ENCODE measurements around the gene POLDIP3.
"Not testable (repeated sequence)": the region's sequence is repeated elsewhere in the genome, so short reads cannot be mapped to it uniquely, and the experiment has no call there.

POLDIP3 gene

GRCh38 chr22:42577623-42578240 is 37.0 kb downstream of the POLDIP3 start:
- H3K4me1 ChIP-seq (ENCODE audit: insufficient read depth, low read length): no peaks in the 10 kb centered on the region
- peaks cover 7% of the 10 kb centered on the region for H3K36me3 ChIP-seq (ENCODE audit: insufficient read depth, low read length)
- no peak overlapping the region for H3K9ac ChIP-seq (ENCODE audit: low read depth, low read length)
- H3K9me3 ChIP-seq (ENCODE audit: control insufficient read depth, insufficient read depth, low read length): no peaks in the 10 kb centered on the region

- not testable (repeated sequence) for H3K9ac ChIP-seq (ENCODE audit: low read depth, low read length); H3K36me3 ChIP-seq (ENCODE audit: insufficient read depth, low read length); H3K9me3 ChIP-seq (ENCODE audit: control insufficient read depth, insufficient read depth, low read length); H3K4me1 ChIP-seq (ENCODE audit: insufficient read depth, low read length)
These were observed 37.5 kb downstream of the POLDIP3 start for GRCh38 chr22:42577141-42577540.

GRCh38 chr22:42575996-42576574 is 38.6 kb downstream of the POLDIP3 start:
- H3K36me3 ChIP-seq (ENCODE audit: insufficient read depth, low read length); H3K9ac ChIP-seq (ENCODE audit: low read depth, low read length); H3K9me3 ChIP-seq (ENCODE audit: control insufficient read depth, insufficient read depth, low read length); H3K4me1 ChIP-seq (ENCODE audit: insufficient read depth, low read length): not testable (repeated sequence)

- not testable (repeated sequence) for H3K9ac ChIP-seq (ENCODE audit: low read depth, low read length); H3K36me3 ChIP-seq (ENCODE audit: insufficient read depth, low read length); H3K4me1 ChIP-seq (ENCODE audit: insufficient read depth, low read length); H3K9me3 ChIP-seq (ENCODE audit: control insufficient read depth, insufficient read depth, low read length)
These were observed 40.2 kb downstream of the POLDIP3 start for GRCh38 chr22:42574468-42574867.

- H3K9me3 ChIP-seq (ENCODE audit: control insufficient read depth, insufficient read depth, low read length); H3K4me1 ChIP-seq (ENCODE audit: insufficient read depth, low read length); H3K9ac ChIP-seq (ENCODE audit: low read depth, low read length); H3K36me3 ChIP-seq (ENCODE audit: insufficient read depth, low read length): not testable (repeated sequence)
These were observed 40.6 kb downstream of the POLDIP3 start for GRCh38 chr22:42574046-42574445.

GRCh38 chr22:42571068-42571467 is 43.6 kb downstream of the POLDIP3 start:
- not testable (repeated sequence) for H3K9me3 ChIP-seq (ENCODE audit: control insufficient read depth, insufficient read depth, low read length); H3K9ac ChIP-seq (ENCODE audit: low read depth, low read length); H3K4me1 ChIP-seq (ENCODE audit: insufficient read depth, low read length); H3K36me3 ChIP-seq (ENCODE audit: insufficient read depth, low read length)

GRCh38 chr22:42570580-42570979 is 44.1 kb downstream of the POLDIP3 start:
- not testable (repeated sequence) for H3K36me3 ChIP-seq (ENCODE audit: insufficient read depth, low read length); H3K4me1 ChIP-seq (ENCODE audit: insufficient read depth, low read length); H3K9ac ChIP-seq (ENCODE audit: low read depth, low read length); H3K9me3 ChIP-seq (ENCODE audit: control insufficient read depth, insufficient read depth, low read length)

GRCh38 chr22:42567950-42568349 is 46.7 kb downstream of the POLDIP3 start:
- H3K9me3 ChIP-seq (ENCODE audit: control insufficient read depth, insufficient read depth, low read length); H3K36me3 ChIP-seq (ENCODE audit: insufficient read depth, low read length); H3K9ac ChIP-seq (ENCODE audit: low read depth, low read length); H3K4me1 ChIP-seq (ENCODE audit: insufficient read depth, low read length): not testable (repeated sequence)

GRCh38 chr22:42565956-42566355 is 48.7 kb downstream of the POLDIP3 start:
- Histone ChIP-seq H3K36me3 (ENCODE audit: insufficient read depth, low read length) (no peaks in the 10 kb centered on the region), H3K9me3 (ENCODE audit: control insufficient read depth, insufficient read depth, low read length) (no peaks in the 10 kb centered on the region), H3K4me1 (ENCODE audit: insufficient read depth, low read length) (peaks cover 7% of the 10 kb centered on the region), H3K9ac (ENCODE audit: low read depth, low read length) (no peak overlapping the region)

GRCh38 chr22:42564699-42565098 is 50.0 kb downstream of the POLDIP3 start:
- no peaks in the 10 kb centered on the region for H3K9me3 ChIP-seq (ENCODE audit: control insufficient read depth, insufficient read depth, low read length)
- no peak overlapping the region for H3K9ac ChIP-seq (ENCODE audit: low read depth, low read length)
- H3K4me1 ChIP-seq (ENCODE audit: insufficient read depth, low read length): peaks cover 7% of the 10 kb centered on the region
- no peaks in the 10 kb centered on the region for H3K36me3 ChIP-seq (ENCODE audit: insufficient read depth, low read length)

- not testable (repeated sequence) for H3K9ac ChIP-seq (ENCODE audit: low read depth, low read length); H3K36me3 ChIP-seq (ENCODE audit: insufficient read depth, low read length); H3K4me1 ChIP-seq (ENCODE audit: insufficient read depth, low read length); H3K9me3 ChIP-seq (ENCODE audit: control insufficient read depth, insufficient read depth, low read length)
These were observed 50.7 kb downstream of the POLDIP3 start for GRCh38 chr22:42563943-42564342.

- no peaks in the 10 kb centered on the region for H3K36me3 ChIP-seq (ENCODE audit: insufficient read depth, low read length)
- H3K4me1 ChIP-seq (ENCODE audit: insufficient read depth, low read length): peaks cover 7% of the 10 kb centered on the region
- no peak overlapping the region for H3K9ac ChIP-seq (ENCODE audit: low read depth, low read length)
- H3K9me3 ChIP-seq (ENCODE audit: control insufficient read depth, insufficient read depth, low read length): no peaks in the 10 kb centered on the region
These were observed 52.0 kb downstream of the POLDIP3 start for GRCh38 chr22:42562684-42563083.

GRCh38 chr22:42562279-42562678 is 52.4 kb downstream of the POLDIP3 start:
- Histone ChIP-seq H3K4me1 (ENCODE audit: insufficient read depth, low read length) (peaks cover 7% of the 10 kb centered on the region), H3K9ac (ENCODE audit: low read depth, low read length) (no peak overlapping the region), H3K36me3 (ENCODE audit: insufficient read depth, low read length) (no peaks in the 10 kb centered on the region), H3K9me3 (ENCODE audit: control insufficient read depth, insufficient read depth, low read length) (no peaks in the 10 kb centered on the region)

- Histone ChIP-seq H3K36me3 (ENCODE audit: insufficient read depth, low read length) (no peaks in the 10 kb centered on the region), H3K9me3 (ENCODE audit: control insufficient read depth, insufficient read depth, low read length) (no peaks in the 10 kb centered on the region), H3K4me1 (ENCODE audit: insufficient read depth, low read length) (peaks cover 7% of the 10 kb centered on the region), H3K9ac (ENCODE audit: low read depth, low read length) (no peak overlapping the region)
These were observed 52.8 kb downstream of the POLDIP3 start for GRCh38 chr22:42561856-42562255.

GRCh38 chr22:42560781-42561180 is 53.9 kb downstream of the POLDIP3 start:
- Histone ChIP-seq H3K9me3 (ENCODE audit: control insufficient read depth, insufficient read depth, low read length) (no peaks in the 10 kb centered on the region), H3K4me1 (ENCODE audit: insufficient read depth, low read length) (peaks cover 7% of the 10 kb centered on the region), H3K36me3 (ENCODE audit: insufficient read depth, low read length) (no peaks in the 10 kb centered on the region), H3K9ac (ENCODE audit: low read depth, low read length) (no peak overlapping the region)

- Histone ChIP-seq H3K4me1 (ENCODE audit: insufficient read depth, low read length) (peaks cover 7% of the 10 kb centered on the region), H3K9me3 (ENCODE audit: control insufficient read depth, insufficient read depth, low read length) (no peaks in the 10 kb centered on the region), H3K9ac (ENCODE audit: low read depth, low read length) (no peak overlapping the region), H3K36me3 (ENCODE audit: insufficient read depth, low read length) (no peaks in the 10 kb centered on the region)
These were observed 54.3 kb downstream of the POLDIP3 start for GRCh38 chr22:42560381-42560780.

Data from ES-I3 (cell line).